GM12878 (cell line): ENCODE data around the gene PKN3. TPM values are rescaled to one million over a fixed set of nuclear protein-coding genes. Genes with fewer than 3 reads are reported as not detected.

Experiments used
- ATAC-seq: fragments of 200-7000 bp; cut with Tn5 transposase; 3 replicates; pipeline ENCODE4 v1.9.1; 2020; ENCODE audit warnings: mild to moderate bottlenecking, moderate library complexity
- BruUV-seq: library from RNA; stranded (reverse); fragments of 400-500 nt; replicated peaks from 2 replicates; lab custom pipeline; 2021; lab: Mats Ljungman, UMichigan
- CTCF ChIA-PET: fragments of 300-600 bp; sonication (Branson Sonifier 250); formaldehyde crosslinking; extraction: SDS; loops from one replicate; lab custom pipeline; 2021; ENCODE audit warnings: inconsistent platforms; lab: Yijun Ruan, JAX
- POLR2A ChIA-PET: fragments of 350-600 bp; formaldehyde crosslinking; extraction: SDS; loops from one replicate; lab custom pipeline; 2021; ENCODE audit warnings: inconsistent platforms; lab: Charles Lee
- RAD21 ChIA-PET: fragments of 300-600 bp; sonication (Branson Sonifier 250); formaldehyde crosslinking; loops from one replicate; lab custom pipeline; 2023; ENCODE audit warnings: antibody characterized with exemption; ENCODE audit not compliant: unreplicated experiment; lab: Charles Lee
- SMC1A ChIA-PET: fragments of 300-600 bp; sonication (Branson Sonifier 250); formaldehyde crosslinking; loops from one replicate; lab custom pipeline; 2023; ENCODE audit not compliant: unreplicated experiment, uncharacterized antibody; lab: Charles Lee
- DNase-seq: peaks from one replicate; pipeline ENCODE4 v3.0.0-alpha.2; 2011; ENCODE audit warnings: low read depth, low spot score
- FAIRE-seq: peaks from 3 replicates; lab custom pipeline; 2011; peaks lifted over from hg19 to GRCh38; lab: Jason Lieb, UNC
- H2AFZ ChIP-seq: 2 replicates; pipeline ENCODE4 v1.6.0; 2011; ENCODE audit warnings: low read depth, low read length, control low read depth; ENCODE audit not compliant: control insufficient read depth
- H3K27ac ChIP-seq: 2 replicates; pipeline ENCODE4 v1.5.1; 2011; ENCODE audit warnings: control low read depth; ENCODE audit not compliant: control insufficient read depth, insufficient read depth
- H3K27me3 ChIP-seq, 2 experiments: replicated peaks in 1 of 2; 2 replicates each; pipeline versions ENCODE4 v1.6.0 to v1.6.1; 2011; ENCODE audit warnings: low read length in 1 of 2; ENCODE audit not compliant: control insufficient read depth in 2 of 2, insufficient read depth in 2 of 2
- H3K36me3 ChIP-seq, 2 experiments: 2 replicates each; pipeline ENCODE4 v1.5.1; 2011; ENCODE audit warnings: low read length in 1 of 2; ENCODE audit not compliant: control insufficient read depth in 2 of 2, insufficient read depth in 2 of 2
- H3K4me1 ChIP-seq: 2 replicates; pipeline ENCODE4 v1.6.1; 2011; ENCODE audit warnings: mild to moderate bottlenecking, low read length, moderate library complexity, mixed read lengths; ENCODE audit not compliant: control insufficient read depth, insufficient read depth
- H3K4me2 ChIP-seq: 2 replicates; pipeline ENCODE4 v1.6.0; 2011; ENCODE audit warnings: control low read depth; ENCODE audit not compliant: control insufficient read depth, insufficient read depth
- H3K4me3 ChIP-seq: fragments of 200-600 bp; sonication (generic); 2 replicates; pipeline ENCODE4 v1.5.1; 2016
- H3K79me2 ChIP-seq: 2 replicates; pipeline ENCODE4 v1.6.0; 2011; ENCODE audit warnings: low read length; ENCODE audit not compliant: control insufficient read depth, insufficient read depth
- H3K9ac ChIP-seq: 2 replicates; pipeline ENCODE4 v1.8.0; 2011; ENCODE audit warnings: low read length, control low read depth, mixed read lengths; ENCODE audit not compliant: control insufficient read depth, insufficient read depth
- H3K9me3 ChIP-seq: replicated peaks from 3 replicates; pipeline ENCODE4 v1.5.1; 2011; ENCODE audit warnings: mild to moderate bottlenecking, low read length; ENCODE audit not compliant: control insufficient read depth, insufficient read depth
- H4K20me1 ChIP-seq: 2 replicates; pipeline ENCODE4 v1.6.0; 2011; ENCODE audit not compliant: control insufficient read depth, insufficient read depth
- ASH2L ChIP-seq: fragments of 300-600, 200-600 bp; sonication (generic); IDR thresholded peaks from 2 replicates; pipeline ENCODE4 v1.6.1; 2017; ENCODE audit warnings: low read depth, mild to moderate bottlenecking, borderline replicate concordance
- BCLAF1 ChIP-seq: fragments of 450-650 bp; IDR thresholded peaks from 2 replicates; pipeline ENCODE4 v1.6.1; 2017; ENCODE audit warnings: antibody characterized with exemption, mild to moderate bottlenecking, moderate library complexity
- KDM1A ChIP-seq: fragments of 200-600 bp; sonication (generic); IDR thresholded peaks from 2 replicates; pipeline ENCODE4 v1.6.1; 2016; ENCODE audit warnings: borderline replicate concordance
- MEF2A ChIP-seq: IDR thresholded peaks from 2 replicates; pipeline ENCODE4 v1.6.1; 2011; ENCODE audit warnings: low read depth, mild to moderate bottlenecking, low read length, moderate library complexity; ENCODE audit not compliant: insufficient read depth
- MEF2B ChIP-seq: fragments of 450-650 bp; IDR thresholded peaks from 2 replicates; pipeline ENCODE4 v1.6.1; 2018; ENCODE audit warnings: mild to moderate bottlenecking, moderate library complexity; ENCODE audit not compliant: partially characterized antibody, poor library complexity, severe bottlenecking
- MTA2 ChIP-seq: fragments of 450-650 bp; IDR thresholded peaks from 2 replicates; pipeline ENCODE4 v1.6.1; 2016; ENCODE audit warnings: low read depth, mild to moderate bottlenecking, moderate library complexity
- PAX5 ChIP-seq: IDR thresholded peaks from 2 replicates; pipeline ENCODE4 v1.6.1; 2011; ENCODE audit warnings: low read depth, low read length, borderline replicate concordance
- POLR2AphosphoS2 ChIP-seq: IDR thresholded peaks from 2 replicates; pipeline ENCODE4 v1.6.1; 2011; ENCODE audit warnings: low read depth, mild to moderate bottlenecking, low read length, improper control_type of control experiment, moderate library complexity
- RELA ChIP-seq: fragments of 450-650 bp; IDR thresholded peaks from 2 replicates; pipeline ENCODE4 v1.8.0; 2014; ENCODE audit warnings: borderline replicate concordance; ENCODE audit not compliant: partially characterized antibody
- SMARCA5 ChIP-seq: fragments of 450-650 bp; IDR thresholded peaks from 2 replicates; pipeline ENCODE4 v1.6.1; 2017; ENCODE audit warnings: mild to moderate bottlenecking
- SREBF1 ChIP-seq: IDR thresholded peaks from 2 replicates; pipeline ENCODE4 v1.6.1; 2012; ENCODE audit warnings: mild to moderate bottlenecking, low read length
- SREBF2 ChIP-seq: IDR thresholded peaks from 2 replicates; pipeline ENCODE4 v1.6.1; 2012; ENCODE audit warnings: mild to moderate bottlenecking, low read length
- STAT1 ChIP-seq: fragments of 450-650 bp; conservative IDR thresholded peaks from 2 replicates; pipeline ENCODE4 v1.6.1; 2014; ENCODE audit warnings: antibody characterized with exemption, mild to moderate bottlenecking
- TARDBP ChIP-seq: IDR thresholded peaks from 2 replicates; pipeline ENCODE4 v1.6.1; 2016; ENCODE audit warnings: borderline replicate concordance
- WGBS: methylation state at CpG from one replicate; pipeline ENCODE4 v1.1.6; 2016; ENCODE audit warnings: low lambda C conversion rate; ENCODE audit not compliant: insufficient replicate concordance, insufficient coverage; ENCODE audit errors: missing lambda C conversion rate; 5-methylcytosine and 5-hydroxymethylcytosine counted together
- in situ Hi-C: fragments of 300-500 bp; cut with MboI; formaldehyde crosslinking; loops from 9 replicates; pipeline ENCODE4 v1.14.3; 2018; ENCODE audit warnings: mixed read lengths
- intact Hi-C: fragments of 100-400 bp; cut with micrococcal nuclease; formaldehyde crosslinking; loops from one replicate; pipeline ENCODE4 v1.14.2; 2022; ENCODE audit not compliant: unreplicated experiment
- polyA plus RNA-seq, 11 experiments: library from polyadenylated mRNA; depleted of rRNA in 4 of 11; unstranded in 6 of 11; stranded (reverse) in 5 of 11; fragments of >200 nt; fragmentation: Nextera tagmentation in 4 of 11; fragmentation: Illumina TruSeq in 1 of 11; extraction: Ambion mirVana in 4 of 11; extraction: Trizol in 1 of 11; gene quantifications; 1 replicate in 1 of 11; 2 replicates in 10 of 11; pipeline versions ENCODE4 v1.2.1 to v1.2.3, GENCODE V29; 2011 to 2016; ENCODE audit warnings: inconsistent platforms in 2 of 11, missing spikeins in 2 of 11, low read depth in 1 of 11
- total RNA-seq, 4 experiments: library from RNA; depleted of rRNA in 3 of 4; stranded (reverse); fragments of >200 nt in 3 of 4; fragmentation: Illumina TruSeq in 1 of 4; extraction: Trizol in 1 of 4; gene quantifications; 2 replicates each; pipeline versions ENCODE4 v1.2.1 to v1.2.3, GENCODE V29; 2013 to 2021
- TF ChIP-seq, protein P1 (sequence below): fragments of 450-650 bp; IDR thresholded peaks from 2 replicates; pipeline ENCODE4 v1.6.1; 2016; ENCODE audit warnings: mild to moderate bottlenecking
- TF ChIP-seq, protein P2 (sequence below): IDR thresholded peaks from 2 replicates; pipeline ENCODE4 v1.6.1; 2012; ENCODE audit warnings: low read depth, low read length, improper control_type of control experiment

PKN3 gene
- total and polyA plus RNA-seq, 10 of the 15 experiments (the other 5 are each of a cell fraction or from before 2014, with no cell fraction given), result 0.35 to 11.0 (median 3.3) TPM

DNA sequence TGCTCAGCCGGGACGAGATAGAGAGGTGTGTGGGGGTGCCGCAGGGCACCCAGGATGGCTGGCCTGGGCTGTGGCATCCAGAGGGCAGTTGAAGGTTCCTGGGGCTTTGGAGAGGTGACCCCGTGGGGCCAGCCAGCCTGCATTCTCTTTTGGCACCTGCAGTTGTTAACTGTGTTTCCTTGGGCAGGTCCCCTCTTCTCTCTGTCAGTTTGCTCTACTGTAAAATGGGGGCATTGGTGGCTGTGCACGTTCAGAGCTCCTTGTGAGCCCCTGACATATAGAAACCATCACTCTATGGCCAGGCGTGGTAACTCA is 13.1 kb downstream of the PKN3 start:
- no peak for FAIRE-seq
- intact Hi-C loops, result no loop called here

More for the DNA sequence above, 13.1 kb downstream of the PKN3 start:
- CTCF ChIA-PET, result interaction anchor here (1.0 kb wide), 1 partner anchor 13 kb away, joined by 3 read pairs; the partner anchor contains the start of gene PKN3
- SMC1A ChIA-PET, result no interaction called here
- no peak overlapping the region for H3K4me3 ChIP-seq
- H3K36me3 ChIP-seq, result peaks cover 0 to 1% of the 10 kb centered on the region in 2 experiments; a peak in 1 of 4 replicates
- H3K4me1 ChIP-seq, result no peaks in the 10 kb centered on the region
- POLR2A ChIA-PET, result no interaction called here
- H3K9ac ChIP-seq, result no peak overlapping the region
- no peak overlapping the region for H3K4me2 ChIP-seq
- no peaks in the 10 kb centered on the region for H3K27me3 ChIP-seq
- 50% methylated on average over 6 of the region's 6 CpGs for WGBS
- TF ChIP-seq MEF2A, result no peak
- TF ChIP-seq ASH2L, result no peak
- no peak for TF ChIP-seq POLR2AphosphoS2
- TF ChIP-seq KDM1A, result no peak
- TF ChIP-seq, protein P1, sequence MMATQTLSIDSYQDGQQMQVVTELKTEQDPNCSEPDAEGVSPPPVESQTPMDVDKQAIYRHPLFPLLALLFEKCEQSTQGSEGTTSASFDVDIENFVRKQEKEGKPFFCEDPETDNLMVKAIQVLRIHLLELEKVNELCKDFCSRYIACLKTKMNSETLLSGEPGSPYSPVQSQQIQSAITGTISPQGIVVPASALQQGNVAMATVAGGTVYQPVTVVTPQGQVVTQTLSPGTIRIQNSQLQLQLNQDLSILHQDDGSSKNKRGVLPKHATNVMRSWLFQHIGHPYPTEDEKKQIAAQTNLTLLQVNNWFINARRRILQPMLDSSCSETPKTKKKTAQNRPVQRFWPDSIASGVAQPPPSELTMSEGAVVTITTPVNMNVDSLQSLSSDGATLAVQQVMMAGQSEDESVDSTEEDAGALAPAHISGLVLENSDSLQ, result no peak
- TF ChIP-seq, protein P2, sequence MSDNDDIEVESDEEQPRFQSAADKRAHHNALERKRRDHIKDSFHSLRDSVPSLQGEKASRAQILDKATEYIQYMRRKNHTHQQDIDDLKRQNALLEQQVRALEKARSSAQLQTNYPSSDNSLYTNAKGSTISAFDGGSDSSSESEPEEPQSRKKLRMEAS, result no peak
- TF ChIP-seq SMARCA5, result no peak
- no peak for TF ChIP-seq STAT1
- no peak for TF ChIP-seq BCLAF1
- no peak for TF ChIP-seq MEF2B
- no peak for TF ChIP-seq RELA
- TF ChIP-seq PAX5, result no peak
- TF ChIP-seq TARDBP, result no peak
- no peak for TF ChIP-seq SREBF2
- no peak for TF ChIP-seq MTA2
- TF ChIP-seq SREBF1, result no peak
- RAD21 ChIA-PET, result no interaction called here
- in situ Hi-C loops, result no loop called here
- H3K27ac ChIP-seq, result no peak overlapping the region
- BruUV-seq, result no TSS peak
- no peaks in the 10 kb centered on the region for H3K79me2 ChIP-seq
- H3K9me3 ChIP-seq, result no peaks in the 10 kb centered on the region
- ATAC-seq (no peak), DNase-seq (no peak)
- no peak overlapping the region for H2AFZ ChIP-seq
- no peaks in the 10 kb centered on the region for H4K20me1 ChIP-seq
